Ishikawa (cell line): ENCODE results near the gene TNFAIP2.

Source experiments
- CEBPB ChIP-seq: IDR thresholded peaks from 2 replicates; pipeline ENCODE4 v1.6.1; 2012
- CREB1 ChIP-seq: IDR thresholded peaks from 2 replicates; pipeline ENCODE4 v1.6.1; 2012; ENCODE audit warnings: low read depth
- EGR1 ChIP-seq: IDR thresholded peaks from 2 replicates; pipeline ENCODE4 v1.6.1; 2012
- EP300 ChIP-seq: IDR thresholded peaks from 2 replicates; pipeline ENCODE4 v1.6.1; 2012; ENCODE audit warnings: borderline replicate concordance
- FOXM1 ChIP-seq: IDR thresholded peaks from 2 replicates; pipeline ENCODE4 v1.6.1; 2012; ENCODE audit warnings: low read depth, borderline replicate concordance
- MAX ChIP-seq: IDR thresholded peaks from 2 replicates; pipeline ENCODE4 v1.6.1; 2012
- NFIC ChIP-seq: IDR thresholded peaks from 2 replicates; pipeline ENCODE4 v1.6.1; 2012
- RAD21 ChIP-seq: IDR thresholded peaks from 2 replicates; pipeline ENCODE4 v1.6.1; 2012; ENCODE audit warnings: low read depth
- REST ChIP-seq: IDR thresholded peaks from 2 replicates; pipeline ENCODE4 v1.6.1; 2012; ENCODE audit warnings: low read depth, mild to moderate bottlenecking
- TAF1 ChIP-seq: IDR thresholded peaks from 2 replicates; pipeline ENCODE4 v1.6.1; 2012; ENCODE audit warnings: low read depth, mild to moderate bottlenecking
- TCF12 ChIP-seq: IDR thresholded peaks from 2 replicates; pipeline ENCODE4 v1.6.1; 2012; ENCODE audit warnings: low read depth
- TEAD4 ChIP-seq: IDR thresholded peaks from 2 replicates; pipeline ENCODE4 v1.6.1; 2012
- USF1 ChIP-seq: IDR thresholded peaks from 2 replicates; pipeline ENCODE4 v1.6.1; 2012
- YY1 ChIP-seq: IDR thresholded peaks from 2 replicates; pipeline ENCODE4 v1.6.1; 2012; ENCODE audit warnings: low read depth
- ZBTB7A ChIP-seq: IDR thresholded peaks from 2 replicates; pipeline ENCODE4 v1.6.1; 2012; ENCODE audit warnings: low read depth

TNFAIP2 gene

GRCh38 chr14:103086771-103087342, 36.4 kb upstream of the TNFAIP2 start:
- TF ChIP-seq YY1: no peak
- no peak for TF ChIP-seq USF1
- no peak for TF ChIP-seq EP300
- no peak for TF ChIP-seq RAD21
- no peak for TF ChIP-seq ZBTB7A
- TF ChIP-seq REST: no peak
- no peak for TF ChIP-seq TEAD4
- TF ChIP-seq FOXM1: no peak
- no peak for TF ChIP-seq TCF12
- no peak for TF ChIP-seq TAF1
- no peak for TF ChIP-seq CEBPB
- TF ChIP-seq CREB1: no peak
- TF ChIP-seq NFIC: no peak
- no peak for TF ChIP-seq MAX
- no peak for TF ChIP-seq EGR1

GRCh38 chr14:103087343-103087835, 35.9 kb upstream of the TNFAIP2 start:
- TF ChIP-seq TEAD4 (no peak), FOXM1 (no peak), ZBTB7A (no peak), USF1 (no peak), REST (no peak), TAF1 (no peak), CEBPB (no peak)

- TF ChIP-seq RAD21: no peak
- no peak for TF ChIP-seq TCF12
- no peak for TF ChIP-seq NFIC
These were observed 34.3 kb upstream of the TNFAIP2 start for GRCh38 chr14:103088921-103089320.

GRCh38 chr14:103089386-103090335, 33.6 kb upstream of the TNFAIP2 start:
- TF ChIP-seq FOXM1 (no peak), EGR1 (no peak), ZBTB7A (no peak), CEBPB (no peak), NFIC (no peak), TAF1 (no peak), REST (no peak), TEAD4 (no peak), USF1 (no peak), MAX (no peak), CREB1 (no peak), TCF12 (no peak), YY1 (no peak), EP300 (no peak), RAD21 (no peak)
